Measurements from ENCODE around the gene RALGAPA1.

GRCh38 chr14:35696119-35696518 lies 113.0 kb downstream of the RALGAPA1 start:
- TF ChIP-seq GATA3 (IDR thresholded peaks at IDR 0.05; ENCODE audit: low read depth, low read length) (no peak), GATA2 (IDR thresholded peaks at IDR 0.05; ENCODE audit: low read depth, low read length) (no peak)
